NCI-H345 treated with DMSO at 0.1 percent for 48 hours (cell line): Measurements from ENCODE around the gene STEAP1.

Source experiments
- DNase-seq: peaks from one replicate; lab custom pipeline; 2025; ENCODE audit not compliant: unreplicated experiment; lab: John Stamatoyannopoulos, UW

The STEAP1 gene

DNA sequence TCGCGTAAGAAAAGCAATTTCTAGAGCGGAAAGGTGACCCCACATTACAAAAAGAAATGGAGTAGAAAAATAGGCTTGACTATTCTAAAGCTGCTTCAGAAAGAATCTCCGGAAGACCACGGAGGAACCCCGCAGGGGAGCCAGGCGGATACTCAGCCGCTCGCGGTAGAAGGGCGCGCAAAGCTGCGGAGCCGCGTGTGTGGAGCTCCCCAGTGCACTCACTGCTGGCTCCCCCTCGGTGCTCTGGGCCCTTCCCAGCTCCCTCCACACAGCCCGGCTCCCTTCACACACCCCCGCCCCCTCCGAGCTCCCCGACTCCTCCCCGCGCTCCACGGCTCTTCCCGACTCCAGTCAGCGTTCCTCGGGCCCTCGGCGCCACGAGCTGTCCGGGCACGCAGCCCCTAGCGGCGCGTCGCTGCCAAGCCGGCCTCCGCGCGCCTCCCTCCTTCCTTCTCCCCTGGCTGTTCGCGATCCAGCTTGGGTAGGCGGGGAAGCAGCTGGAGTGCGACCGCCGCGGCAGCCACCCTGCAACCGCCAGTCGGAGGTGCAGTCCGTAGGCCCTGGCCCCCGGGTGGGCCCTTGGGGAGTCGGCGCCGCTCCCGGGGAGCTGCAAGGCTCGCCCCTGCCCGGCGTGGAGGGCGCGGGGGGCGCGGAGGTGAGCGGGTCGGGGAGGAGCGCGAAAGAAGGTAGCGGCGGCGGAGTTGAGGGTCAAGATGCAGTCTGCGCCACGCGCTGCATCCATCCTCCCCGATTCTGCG lies 57.3 kb downstream of the STEAP1 start, which contains the start of gene STEAP2:
TSS of gene STEAP2 (plus strand) at position 350 of the 758 bp plus-strand sequence. CDS start 13,343 bp downstream, outside the sequence.
- DNase-seq = peak; percentile 7

DNA sequence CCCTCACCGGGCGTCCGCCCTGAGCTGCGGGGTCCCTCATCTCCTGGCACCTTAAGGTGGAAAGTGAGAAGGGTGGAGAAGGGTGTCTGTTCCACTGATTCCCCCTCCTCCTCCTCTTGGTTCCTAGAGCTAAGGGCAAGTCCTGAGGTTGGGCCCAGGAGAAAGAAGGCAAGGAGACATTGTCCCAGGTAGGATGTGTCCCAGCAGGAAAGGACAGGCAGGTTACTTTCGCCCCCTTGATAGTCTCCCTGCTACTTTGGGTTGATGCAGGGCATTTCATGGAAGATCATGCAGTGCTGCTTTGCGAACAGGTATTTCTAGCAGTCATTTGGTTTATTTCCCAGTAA lies 57.9 kb downstream of the STEAP1 start:
- DNase-seq = no peak

DNA sequence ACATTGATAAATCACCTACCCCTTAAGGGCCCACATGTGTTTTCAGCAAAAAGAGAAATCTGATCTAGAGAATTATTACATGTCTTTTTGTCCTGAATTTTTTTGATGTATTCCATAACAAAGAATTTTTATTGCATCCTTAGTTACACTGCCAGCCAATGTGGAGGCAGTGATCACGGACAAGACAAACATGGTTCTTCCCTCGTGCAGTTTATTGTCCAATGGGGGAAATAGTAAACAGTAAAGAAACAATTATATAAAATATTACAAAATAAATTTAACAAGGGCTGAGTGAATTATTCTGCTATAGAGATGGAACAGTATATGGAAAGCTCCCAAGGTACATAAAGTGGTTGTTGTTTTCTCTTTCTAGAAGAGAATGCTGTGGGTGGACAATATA lies 59.3 kb downstream of the STEAP1 start:
- no peak for DNase-seq
